Measurements from ENCODE around the gene TMCO1. TPM values are rescaled to one million over a fixed set of nuclear protein-coding genes. Genes with fewer than 3 reads are reported as not detected.
A peak's percentile ranks its signal among the peaks of the same experiment; 100 is the strongest.
"Not testable (repeated sequence)": the region's sequence is repeated elsewhere in the genome, so short reads cannot be mapped to it uniquely, and the experiment has no call there.

The TMCO1 gene
- total RNA-seq, 2 experiments from 2014 or later: 113 to 115 TPM

- no peak for DNase-seq
- Mint-ChIP-seq H3K36me3 (ENCODE audit: low read depth) (peaks cover 38% of the 10 kb centered on the region), H3K27me3 (peaks cover 1% of the 10 kb centered on the region), H3K4me1 (peaks cover 35% of the 10 kb centered on the region), H3K9me3 (no peaks in the 10 kb centered on the region), H3K27ac (peak overlapping the region; percentile 98), H3K4me3 (peak overlapping the region; percentile 97)
- CTCF ChIA-PET: interaction anchor here (0.8 to 2.6 kb wide), 20 partner anchors 11 to 227 kb away, joined by 3 to 17 read pairs (median 4); partner anchors contain the start of genes MGST3 and TMCO1
- POLR2A ChIA-PET: interaction anchor here (0.6 to 3.1 kb wide), 18 partner anchors 11 to 131 kb away, joined by 3 to 36 read pairs (median 3); partner anchors contain the start of genes MGST3 and TMCO1
These were observed 71.2 kb downstream of the TMCO1 start for GRCh38 chr1:165697491-165697880.

GRCh38 chr1:165696625-165697100 is 72.0 kb downstream of the TMCO1 start:
- Mint-ChIP-seq H3K4me1 (peaks cover 43% of the 10 kb centered on the region), H3K27ac (peak overlapping the region; percentile 36), H3K4me3 (peak overlapping the region; percentile 97), H3K9me3 (no peaks in the 10 kb centered on the region), H3K27me3 (no peaks in the 10 kb centered on the region), H3K36me3 (ENCODE audit: low read depth) (peaks cover 46% of the 10 kb centered on the region)
- ChIA-PET POLR2A (interaction anchor here (1.5 to 3.1 kb wide), 3 partner anchors 12 to 73 kb away, joined by 3 to 36 read pairs (median 30); partner anchors contain the start of gene TMCO1), CTCF (interaction anchor here (1.2 to 2.6 kb wide), 5 partner anchors 13 to 228 kb away, joined by 3 to 13 read pairs (median 7); no protein-coding TSS in a partner anchor)
- DNase-seq: no peak

GRCh38 chr1:165695031-165695430 is 73.6 kb downstream of the TMCO1 start:
- Mint-ChIP-seq H3K9me3 (no peaks in the 10 kb centered on the region), H3K36me3 (ENCODE audit: low read depth) (peaks cover 59% of the 10 kb centered on the region), H3K27me3 (no peaks in the 10 kb centered on the region), H3K27ac (no peak overlapping the region), H3K4me1 (peaks cover 51% of the 10 kb centered on the region), H3K4me3 (no peak overlapping the region)
- no peak for DNase-seq
- ChIA-PET POLR2A (interaction anchor here (0.8 kb wide), 1 partner anchor 9 kb away, joined by 3 read pairs; no protein-coding TSS in a partner anchor), CTCF (interaction anchor here (1.4 kb wide), 1 partner anchor 9 kb away, joined by 5 read pairs; no protein-coding TSS in a partner anchor)

- no peak overlapping the region for H3K4me3 Mint-ChIP-seq
- H3K9me3 Mint-ChIP-seq: peaks cover 8% of the 10 kb centered on the region
- peaks cover 79% of the 10 kb centered on the region for H3K36me3 Mint-ChIP-seq (ENCODE audit: low read depth)
- peaks cover 51% of the 10 kb centered on the region for H3K4me1 Mint-ChIP-seq
- POLR2A ChIA-PET: interaction anchor here (0.7 kb wide), 1 partner anchor 81 kb away, joined by 3 read pairs; no protein-coding TSS in a partner anchor
- H3K27me3 Mint-ChIP-seq: no peaks in the 10 kb centered on the region
- no peak for DNase-seq
- CTCF ChIA-PET: interaction anchor here (1.2 to 2.8 kb wide), 2 partner anchors 10 to 41 kb away, joined by 3 to 17 read pairs; partner anchors contain the start of gene ALDH9A1
- H3K27ac Mint-ChIP-seq: no peak overlapping the region
These were observed 80.6 kb downstream of the TMCO1 start for GRCh38 chr1:165688046-165688445.

- ChIA-PET CTCF (interaction anchor here (1.1 to 2.8 kb wide), 6 partner anchors 9 to 185 kb away, joined by 3 to 17 read pairs (median 5); partner anchors contain the start of gene ALDH9A1), POLR2A (interaction anchor here (0.7 to 5.0 kb wide), 4 partner anchors 11 to 82 kb away, joined by 3 to 36 read pairs (median 4); partner anchors contain the start of genes ALDH9A1 and TMCO1)
- peak overlapping the region; percentile 23 for H3K4me3 Mint-ChIP-seq
- no peak for DNase-seq
- peaks cover 82% of the 10 kb centered on the region for H3K36me3 Mint-ChIP-seq (ENCODE audit: low read depth)
- peaks cover 8% of the 10 kb centered on the region for H3K9me3 Mint-ChIP-seq
- H3K27ac Mint-ChIP-seq: peak overlapping the region; percentile 72
- H3K4me1 Mint-ChIP-seq: peaks cover 47% of the 10 kb centered on the region
- H3K27me3 Mint-ChIP-seq: no peaks in the 10 kb centered on the region
These were observed 81.7 kb downstream of the TMCO1 start for GRCh38 chr1:165686971-165687433.

- Mint-ChIP-seq H3K27ac (peak overlapping the region; percentile 72), H3K4me1 (peaks cover 40% of the 10 kb centered on the region), H3K27me3 (no peaks in the 10 kb centered on the region), H3K4me3 (peak overlapping the region; percentile 23), H3K9me3 (peaks cover 8% of the 10 kb centered on the region), H3K36me3 (ENCODE audit: low read depth) (peaks cover 80% of the 10 kb centered on the region)
- no peak for DNase-seq
- POLR2A ChIA-PET: interaction anchor here (1.1 to 5.0 kb wide), 4 partner anchors 9 to 83 kb away, joined by 3 to 36 read pairs (median 4); partner anchors contain the start of genes ALDH9A1 and TMCO1
- CTCF ChIA-PET: interaction anchor here (0.7 to 2.8 kb wide), 9 partner anchors 9 to 185 kb away, joined by 3 to 17 read pairs (median 5); partner anchors contain the start of gene ALDH9A1
These were observed 82.3 kb downstream of the TMCO1 start for GRCh38 chr1:165686121-165686970.

GRCh38 chr1:165683848-165684485 is 84.7 kb downstream of the TMCO1 start:
- Mint-ChIP-seq H3K27ac (no peak overlapping the region), H3K36me3 (ENCODE audit: low read depth) (peaks cover 86% of the 10 kb centered on the region), H3K4me3 (no peak overlapping the region), H3K27me3 (no peaks in the 10 kb centered on the region), H3K4me1 (peaks cover 37% of the 10 kb centered on the region), H3K9me3 (peaks cover 8% of the 10 kb centered on the region)
- POLR2A ChIA-PET: interaction anchor here (5.0 kb wide), 1 partner anchor 14 kb away, joined by 36 read pairs; the partner anchor contains the start of gene ALDH9A1
- no peak for DNase-seq
- CTCF ChIA-PET: interaction anchor here (0.9 to 1.2 kb wide), 3 partner anchors 13 to 83 kb away, joined by 3 to 7 read pairs (median 3); no protein-coding TSS in a partner anchor

GRCh38 chr1:165680773-165681172 is 87.9 kb downstream of the TMCO1 start:
- DNase-seq, H3K27me3 Mint-ChIP-seq, H3K9me3 Mint-ChIP-seq, H3K4me3 Mint-ChIP-seq, POLR2A ChIA-PET, H3K27ac Mint-ChIP-seq, CTCF ChIA-PET: not testable (repeated sequence)
- Mint-ChIP-seq H3K4me1 (peaks cover 27% of the 10 kb centered on the region), H3K36me3 (ENCODE audit: low read depth) (peaks cover 76% of the 10 kb centered on the region)

- ChIA-PET CTCF (no interaction called here), POLR2A (no interaction called here)
- H3K27me3 Mint-ChIP-seq: no peaks in the 10 kb centered on the region
- no peak for DNase-seq
- H3K4me3 Mint-ChIP-seq: no peak overlapping the region
- H3K9me3 Mint-ChIP-seq: no peaks in the 10 kb centered on the region
- H3K4me1 Mint-ChIP-seq: peaks cover 27% of the 10 kb centered on the region
- peaks cover 77% of the 10 kb centered on the region for H3K36me3 Mint-ChIP-seq (ENCODE audit: low read depth)
- no peak overlapping the region for H3K27ac Mint-ChIP-seq
These were observed 88.4 kb downstream of the TMCO1 start for GRCh38 chr1:165680303-165680702.

- no peak for DNase-seq
- H3K4me1 Mint-ChIP-seq: peaks cover 23% of the 10 kb centered on the region
- CTCF ChIA-PET: interaction anchor here (0.9 kb wide), 1 partner anchor 11 kb away, joined by 3 read pairs; no protein-coding TSS in a partner anchor
- peaks cover 71% of the 10 kb centered on the region for H3K36me3 Mint-ChIP-seq (ENCODE audit: low read depth)
- H3K9me3 Mint-ChIP-seq: no peaks in the 10 kb centered on the region
- POLR2A ChIA-PET: no interaction called here
- H3K4me3 Mint-ChIP-seq: no peak overlapping the region
- H3K27me3 Mint-ChIP-seq: no peaks in the 10 kb centered on the region
- peak overlapping the region; percentile 23 for H3K27ac Mint-ChIP-seq
These were observed 89.2 kb downstream of the TMCO1 start for GRCh38 chr1:165679282-165680036.

GRCh38 chr1:165678509-165678908 is 90.2 kb downstream of the TMCO1 start:
- ChIA-PET POLR2A (no interaction called here), CTCF (interaction anchor here (0.6 kb wide), 1 partner anchor 135 kb away, joined by 3 read pairs; no protein-coding TSS in a partner anchor)
- H3K27me3 Mint-ChIP-seq: no peaks in the 10 kb centered on the region
- H3K27ac Mint-ChIP-seq: peak overlapping the region; percentile 49
- H3K36me3 Mint-ChIP-seq (ENCODE audit: low read depth): peaks cover 66% of the 10 kb centered on the region
- H3K4me1 Mint-ChIP-seq: peaks cover 20% of the 10 kb centered on the region
- no peak overlapping the region for H3K4me3 Mint-ChIP-seq
- no peak for DNase-seq
- H3K9me3 Mint-ChIP-seq: no peaks in the 10 kb centered on the region

Measured in activated CD4-positive, alpha-beta memory T cell treated with anti-CD3 and anti-CD28 coated beads, Interleukin-2, amount 10 ng/mL, durations not matched to agents 7 days and 5 days (primary cell).